Neural progenitor cell (in vitro differentiated cells): Measurements from ENCODE around the gene GALNT3. TPM values are rescaled to one million over a fixed set of nuclear protein-coding genes. Genes with fewer than 3 reads are reported as not detected.

Experiments
- DNase-seq: peaks from one replicate; pipeline ENCODE4 v3.0.0-alpha.2; 2016; ENCODE audit warnings: low spot score
- H2AFZ ChIP-seq: fragments of 200-600 bp; sonication (generic); replicated peaks from 2 replicates; pipeline ENCODE4 v1.6.1; 2016; ENCODE audit warnings: antibody characterized with exemption
- H3F3A ChIP-seq: fragments of 200-600 bp; sonication (generic); 2 replicates; pipeline ENCODE4 v1.6.1; 2016; ENCODE audit warnings: antibody characterized with exemption, low read depth
- H3K27ac ChIP-seq: fragments of 200-600 bp; sonication (generic); 2 replicates; pipeline ENCODE4 v1.5.1; 2016; ENCODE audit warnings: mild to moderate bottlenecking
- H3K27me3 ChIP-seq: fragments of 200-600 bp; sonication (generic); 2 replicates; pipeline ENCODE4 v1.6.1; 2016; ENCODE audit warnings: mild to moderate bottlenecking, moderate library complexity
- H3K36me3 ChIP-seq: fragments of 200-600 bp; sonication (generic); 2 replicates; pipeline ENCODE4 v1.5.1; 2016
- H3K4me1 ChIP-seq: fragments of 200-600 bp; sonication (generic); 2 replicates; pipeline ENCODE4 v1.6.1; 2016; ENCODE audit warnings: mixed run types
- H3K4me2 ChIP-seq: fragments of 200-600 bp; sonication (generic); 2 replicates; pipeline ENCODE4 v1.6.1; 2016
- H3K4me3 ChIP-seq: fragments of 200-600 bp; sonication (generic); 2 replicates; pipeline ENCODE4 v1.5.1; 2016
- H3K79me2 ChIP-seq: fragments of 200-600 bp; sonication (generic); 2 replicates; pipeline ENCODE4 v1.6.1; 2016; ENCODE audit warnings: low read depth
- H3K9ac ChIP-seq: fragments of 200-600 bp; sonication (generic); 2 replicates; pipeline ENCODE4 v1.6.1; 2016
- H3K9me3 ChIP-seq: fragments of 200-600 bp; sonication (generic); 2 replicates; pipeline ENCODE4 v1.5.1; 2016; ENCODE audit warnings: low read depth
- H4K20me1 ChIP-seq: fragments of 200-600 bp; sonication (generic); 2 replicates; pipeline ENCODE4 v1.6.1; 2016; ENCODE audit warnings: low read depth
- H3K27ac Mint-ChIP-seq: 3 replicates; pipeline ENCODE4 v1.8.0; 2021; ENCODE audit warnings: mixed read lengths
- H3K27me3 Mint-ChIP-seq: 2 replicates; pipeline ENCODE4 v1.8.0; 2022; ENCODE audit warnings: low read depth, mild to moderate bottlenecking, inconsistent platforms, moderate library complexity, mixed read lengths; ENCODE audit not compliant: insufficient read depth
- H3K36me3 Mint-ChIP-seq: 3 replicates; pipeline ENCODE4 v1.8.0; 2021; ENCODE audit warnings: mixed read lengths
- H3K4me1 Mint-ChIP-seq: 3 replicates; pipeline ENCODE4 v1.8.0; 2021; ENCODE audit warnings: mixed read lengths
- H3K4me3 Mint-ChIP-seq: 3 replicates; pipeline ENCODE4 v1.8.0; 2021; ENCODE audit warnings: mild to moderate bottlenecking, moderate library complexity, mixed read lengths
- H3K9me3 Mint-ChIP-seq: 3 replicates; pipeline ENCODE4 v1.8.0; 2020; ENCODE audit warnings: mixed read lengths
- CTCF ChIP-seq: fragments of 200-600 bp; sonication (generic); IDR thresholded peaks from 2 replicates; pipeline ENCODE4 v1.5.1; 2017; ENCODE audit warnings: antibody characterized with exemption, mild to moderate bottlenecking
- EZH2 ChIP-seq: fragments of 200-600 bp; sonication (generic); IDR thresholded peaks from 2 replicates; pipeline ENCODE4 v1.6.1; 2017; ENCODE audit warnings: antibody characterized with exemption, mild to moderate bottlenecking, moderate library complexity
- EZH2phosphoT487 ChIP-seq: fragments of 200-600 bp; sonication (generic); IDR thresholded peaks from 2 replicates; pipeline ENCODE4 v1.6.1; 2017; ENCODE audit warnings: antibody characterized with exemption
- total RNA-seq: library from RNA; depleted of rRNA; stranded (reverse); fragments of >200 nt; gene quantifications from 2 replicates; pipeline ENCODE4 v1.2.3, GENCODE V29; 2015; ENCODE audit warnings: low replicate concordance

GALNT3 gene
- total RNA-seq, 1 donor from 2014 or later = 1.9 TPM

- H4K20me1 ChIP-seq = no peaks in the 10 kb centered on the region
- no peaks in the 10 kb centered on the region for H3K36me3 ChIP-seq
- H3K36me3 Mint-ChIP-seq = no peaks in the 10 kb centered on the region
- no peaks in the 10 kb centered on the region for H3K9me3 Mint-ChIP-seq
- H3K4me1 ChIP-seq = no peaks in the 10 kb centered on the region
- no peak overlapping the region for H3K27ac Mint-ChIP-seq
- H2AFZ ChIP-seq = no peak overlapping the region
- peaks cover 4% of the 10 kb centered on the region for H3K4me1 Mint-ChIP-seq
- no peak overlapping the region for H3K4me2 ChIP-seq
- H3K4me3 ChIP-seq = no peak overlapping the region
- H3F3A ChIP-seq = no peaks in the 10 kb centered on the region
- no peaks in the 10 kb centered on the region for H3K79me2 ChIP-seq
- no peak overlapping the region for H3K27ac ChIP-seq
- H3K9me3 ChIP-seq = no peaks in the 10 kb centered on the region
- no peaks in the 10 kb centered on the region for H3K27me3 Mint-ChIP-seq
- no peak overlapping the region for H3K4me3 Mint-ChIP-seq
- TF ChIP-seq EZH2 (no peak), EZH2phosphoT487 (no peak), CTCF (no peak)
- no peak for DNase-seq
- H3K27me3 ChIP-seq = no peaks in the 10 kb centered on the region
- no peak overlapping the region for H3K9ac ChIP-seq
Observed at GRCh38 chr2:165757906-165758675, 36.0 kb downstream of the GALNT3 start.

GRCh38 chr2:165746501-165746900 is 47.5 kb downstream of the GALNT3 start:
- Mint-ChIP-seq H3K27me3 (no peaks in the 10 kb centered on the region), H3K27ac (no peak overlapping the region), H3K4me3 (no peak overlapping the region), H3K4me1 (no peaks in the 10 kb centered on the region), H3K9me3 (no peaks in the 10 kb centered on the region), H3K36me3 (no peaks in the 10 kb centered on the region)
- H2AFZ ChIP-seq = no peak overlapping the region
- H4K20me1 ChIP-seq = no peaks in the 10 kb centered on the region
- no peaks in the 10 kb centered on the region for H3K4me1 ChIP-seq
- H3K9ac ChIP-seq = no peak overlapping the region
- H3K36me3 ChIP-seq = no peaks in the 10 kb centered on the region
- TF ChIP-seq EZH2phosphoT487 (no peak), EZH2 (no peak), CTCF (no peak)
- H3K79me2 ChIP-seq = no peaks in the 10 kb centered on the region
- H3K27me3 ChIP-seq = no peaks in the 10 kb centered on the region
- H3K27ac ChIP-seq = no peak overlapping the region
- no peak overlapping the region for H3K4me3 ChIP-seq
- DNase-seq = no peak
- no peaks in the 10 kb centered on the region for H3F3A ChIP-seq
- no peaks in the 10 kb centered on the region for H3K9me3 ChIP-seq
- no peak overlapping the region for H3K4me2 ChIP-seq

GRCh38 chr2:165745916-165746315 is 48.1 kb downstream of the GALNT3 start:
- no peaks in the 10 kb centered on the region for H3K79me2 ChIP-seq
- Mint-ChIP-seq H3K4me1 (no peaks in the 10 kb centered on the region), H3K27ac (no peak overlapping the region), H3K9me3 (no peaks in the 10 kb centered on the region), H3K4me3 (no peak overlapping the region), H3K36me3 (no peaks in the 10 kb centered on the region), H3K27me3 (no peaks in the 10 kb centered on the region)
- H3K9ac ChIP-seq = no peak overlapping the region
- H3K36me3 ChIP-seq = no peaks in the 10 kb centered on the region
- TF ChIP-seq CTCF = no peak
- TF ChIP-seq EZH2 = no peak
- no peak for TF ChIP-seq EZH2phosphoT487
- H3K9me3 ChIP-seq = no peaks in the 10 kb centered on the region
- no peaks in the 10 kb centered on the region for H4K20me1 ChIP-seq
- H3K27ac ChIP-seq = no peak overlapping the region
- no peaks in the 10 kb centered on the region for H3F3A ChIP-seq
- H3K27me3 ChIP-seq = no peaks in the 10 kb centered on the region
- no peaks in the 10 kb centered on the region for H3K4me1 ChIP-seq
- no peak for DNase-seq
- no peak overlapping the region for H3K4me3 ChIP-seq
- no peak overlapping the region for H2AFZ ChIP-seq
- H3K4me2 ChIP-seq = no peak overlapping the region
